ENCODE results near the gene G6PC2.

Gene G6PC2

DNA sequence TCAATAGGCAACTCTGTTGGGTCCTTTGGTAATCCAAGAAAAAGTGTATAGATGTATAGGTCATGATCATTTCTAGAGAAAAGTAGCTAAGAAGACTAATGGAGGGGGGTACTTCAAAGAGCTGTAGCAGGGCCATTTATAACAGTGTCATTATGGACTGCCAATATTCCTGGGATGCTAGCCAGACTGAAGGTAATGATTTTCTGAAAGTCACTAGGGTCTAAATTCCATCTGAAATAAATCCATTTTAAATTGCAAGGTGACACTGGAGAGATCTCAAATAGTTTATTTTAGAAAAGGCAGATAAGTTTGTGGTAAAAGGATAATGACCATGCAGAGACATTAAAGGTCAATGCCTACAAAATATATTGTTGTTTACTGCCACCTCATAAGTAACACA lies 6.4 kb upstream of the G6PC2 start:
- H3K4me3 ChIP-seq (ENCODE audit: low read length), result no peak overlapping the region
- no peak for DNase-seq (ENCODE audit: low read depth)
- TF ChIP-seq, protein P1, sequence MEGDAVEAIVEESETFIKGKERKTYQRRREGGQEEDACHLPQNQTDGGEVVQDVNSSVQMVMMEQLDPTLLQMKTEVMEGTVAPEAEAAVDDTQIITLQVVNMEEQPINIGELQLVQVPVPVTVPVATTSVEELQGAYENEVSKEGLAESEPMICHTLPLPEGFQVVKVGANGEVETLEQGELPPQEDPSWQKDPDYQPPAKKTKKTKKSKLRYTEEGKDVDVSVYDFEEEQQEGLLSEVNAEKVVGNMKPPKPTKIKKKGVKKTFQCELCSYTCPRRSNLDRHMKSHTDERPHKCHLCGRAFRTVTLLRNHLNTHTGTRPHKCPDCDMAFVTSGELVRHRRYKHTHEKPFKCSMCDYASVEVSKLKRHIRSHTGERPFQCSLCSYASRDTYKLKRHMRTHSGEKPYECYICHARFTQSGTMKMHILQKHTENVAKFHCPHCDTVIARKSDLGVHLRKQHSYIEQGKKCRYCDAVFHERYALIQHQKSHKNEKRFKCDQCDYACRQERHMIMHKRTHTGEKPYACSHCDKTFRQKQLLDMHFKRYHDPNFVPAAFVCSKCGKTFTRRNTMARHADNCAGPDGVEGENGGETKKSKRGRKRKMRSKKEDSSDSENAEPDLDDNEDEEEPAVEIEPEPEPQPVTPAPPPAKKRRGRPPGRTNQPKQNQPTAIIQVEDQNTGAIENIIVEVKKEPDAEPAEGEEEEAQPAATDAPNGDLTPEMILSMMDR (IDR thresholded peaks at IDR 0.05; ENCODE audit: insufficient read depth, low read depth, low read length, missing control alignments), result no peak

DNA sequence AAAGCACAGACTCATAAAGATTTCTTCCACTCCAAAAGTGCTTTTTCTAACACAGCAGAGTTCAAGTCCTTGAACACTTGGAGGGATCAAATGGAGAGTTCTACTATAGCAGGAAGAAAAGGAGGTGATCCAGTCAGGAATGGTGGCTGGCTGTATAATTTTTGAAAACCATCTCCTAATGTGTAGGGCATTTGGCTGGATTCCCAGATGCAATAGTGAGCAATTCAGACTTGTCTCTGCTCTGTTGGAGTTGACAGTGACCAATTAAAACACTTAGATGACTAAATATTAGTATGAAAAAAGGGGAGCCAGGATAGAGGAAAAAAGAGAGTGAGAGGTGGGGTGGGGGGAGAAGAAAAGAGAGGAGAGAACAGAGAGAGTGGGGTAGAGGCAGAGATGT lies 5.3 kb upstream of the G6PC2 start:
- no peak overlapping the region for H3K4me3 ChIP-seq (ENCODE audit: low read length)
- DNase-seq (ENCODE audit: low read depth), result peak; percentile 50
- TF ChIP-seq, protein P1 (IDR thresholded peaks at IDR 0.05; ENCODE audit: insufficient read depth, low read depth, low read length, missing control alignments), result no peak

DNA sequence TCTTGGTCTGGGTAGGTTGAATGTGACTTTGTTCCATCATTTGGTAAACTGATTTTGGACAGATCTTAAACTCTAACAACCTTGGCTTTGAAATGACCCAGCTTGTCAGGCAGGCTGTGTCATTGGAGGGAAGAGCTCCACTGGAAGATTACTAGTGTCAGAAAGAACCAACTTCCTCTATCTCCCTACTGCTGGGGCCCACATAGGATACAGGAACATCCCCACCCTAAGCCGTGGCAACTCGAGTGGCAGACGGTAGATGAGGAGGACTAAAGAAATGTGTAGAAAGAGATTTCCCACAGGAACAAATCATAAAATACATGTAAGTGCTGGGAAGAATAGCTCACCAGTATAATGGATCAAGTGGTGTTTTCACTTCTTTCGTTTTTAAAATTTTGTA lies 4.3 kb upstream of the G6PC2 start:
- DNase-seq (ENCODE audit: low read depth), result no peak
- TF ChIP-seq, protein P1 (IDR thresholded peaks at IDR 0.05; ENCODE audit: insufficient read depth, low read depth, low read length, missing control alignments), result no peak
- no peak overlapping the region for H3K4me3 ChIP-seq (ENCODE audit: low read length)

DNA sequence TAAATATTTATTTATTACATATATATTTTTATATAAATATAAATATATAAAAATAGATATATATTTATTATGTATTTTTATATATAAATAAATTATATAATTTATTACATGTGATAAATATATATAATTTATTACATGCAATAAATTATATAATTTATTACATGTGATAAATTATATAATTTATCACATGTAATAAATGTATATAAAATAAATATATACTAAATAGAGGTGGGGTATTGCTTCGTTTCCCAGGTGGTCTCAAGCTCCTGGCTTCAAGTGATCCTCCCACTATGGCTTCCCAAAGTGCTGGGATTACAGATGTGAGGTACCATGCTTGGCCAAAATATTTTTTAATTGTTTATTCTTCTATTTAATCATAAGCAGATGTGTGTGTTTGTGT lies 3.6 kb upstream of the G6PC2 start:
- TF ChIP-seq, protein P1 (IDR thresholded peaks at IDR 0.05; ENCODE audit: insufficient read depth, low read depth, low read length, missing control alignments), result no peak
- DNase-seq (ENCODE audit: low read depth), result no peak
- H3K4me3 ChIP-seq (ENCODE audit: low read length), result no peak overlapping the region

DNA sequence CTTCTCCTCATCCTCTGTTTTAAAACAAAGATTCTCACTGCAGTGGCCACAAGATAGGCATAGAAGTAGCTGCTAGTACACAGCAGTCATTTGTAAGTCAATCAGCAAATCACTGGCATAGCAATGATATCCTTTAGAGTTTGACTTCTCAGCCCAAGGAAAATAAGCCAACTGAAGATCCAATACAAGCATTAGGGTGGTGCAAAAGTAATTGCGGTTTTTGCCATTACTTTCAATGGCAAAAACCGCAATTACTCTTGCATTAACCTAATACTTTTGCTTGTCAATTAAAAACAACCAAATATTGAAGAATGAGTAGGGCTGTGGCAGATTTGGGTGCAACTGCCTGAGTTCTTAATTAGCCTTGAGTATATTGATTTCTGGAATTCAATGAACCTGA lies 2.8 kb downstream of the G6PC2 start:
- DNase-seq (ENCODE audit: low read depth), result no peak
- no peak overlapping the region for H3K4me3 ChIP-seq (ENCODE audit: low read length)
- TF ChIP-seq, protein P1 (IDR thresholded peaks at IDR 0.05; ENCODE audit: insufficient read depth, low read depth, low read length, missing control alignments), result no peak

DNA sequence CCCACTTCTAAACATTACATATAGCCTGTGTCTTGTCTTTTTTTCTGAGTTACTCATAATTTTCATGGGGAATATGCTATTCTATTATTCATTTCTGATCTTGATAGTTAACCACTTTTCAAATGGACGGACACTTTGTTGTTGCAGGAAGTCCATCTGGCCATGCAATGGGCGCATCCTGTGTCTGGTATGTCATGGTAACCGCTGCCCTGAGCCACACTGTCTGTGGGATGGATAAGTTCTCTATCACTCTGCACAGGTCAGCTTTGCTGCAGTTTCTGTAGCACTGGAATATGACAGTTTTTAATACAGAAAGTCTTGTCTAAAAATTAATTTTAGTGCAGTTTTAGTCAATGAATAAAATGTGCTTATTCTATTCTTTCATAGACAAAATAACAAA lies 3.3 kb downstream of the G6PC2 start:
- DNase-seq (ENCODE audit: low read depth), result no peak
- H3K4me3 ChIP-seq (ENCODE audit: low read length), result no peak overlapping the region
- TF ChIP-seq, protein P1 (IDR thresholded peaks at IDR 0.05; ENCODE audit: insufficient read depth, low read depth, low read length, missing control alignments), result no peak

DNA sequence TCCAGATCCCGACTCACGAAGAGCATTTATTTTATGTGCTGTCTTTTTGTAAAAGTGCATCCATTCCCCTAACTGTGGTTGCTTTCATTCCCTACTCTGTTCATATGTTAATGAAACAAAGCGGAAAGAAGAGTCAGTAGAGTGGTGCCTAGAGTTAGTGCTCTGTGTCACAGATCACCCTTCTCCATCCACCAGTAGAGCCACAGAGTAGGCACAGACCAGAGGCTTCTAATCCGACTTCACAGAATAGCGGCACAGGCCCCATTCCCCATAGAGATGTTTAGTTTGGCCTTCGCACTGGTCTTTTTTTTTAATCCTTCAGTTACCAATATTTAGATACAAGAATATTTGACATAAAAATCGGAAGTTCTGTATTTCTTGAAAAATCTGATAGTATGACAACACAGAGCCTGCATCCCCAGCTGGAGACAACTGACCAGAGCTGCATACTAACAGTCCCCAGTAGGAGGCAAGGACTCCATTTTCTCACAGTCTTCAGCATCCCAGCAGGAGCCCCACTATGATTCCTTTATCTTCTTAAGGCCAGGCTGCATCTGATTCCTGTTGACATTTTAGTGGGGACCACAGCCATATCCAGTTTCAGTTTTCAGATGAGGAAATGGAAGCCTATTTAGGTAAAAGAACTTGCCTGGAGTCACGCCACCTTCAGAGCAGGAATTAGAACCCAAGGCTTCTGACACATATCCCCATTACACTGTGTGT lies 7.0 kb downstream of the G6PC2 start:
- TF ChIP-seq, protein P1 (IDR thresholded peaks at IDR 0.05; ENCODE audit: insufficient read depth, low read depth, low read length, missing control alignments), result no peak
- no peak for DNase-seq (ENCODE audit: low read depth)
- H3K4me3 ChIP-seq (ENCODE audit: low read length), result no peak overlapping the region

Measured in epithelial cell of esophagus (primary cell).